ENCODE results near the gene POLR1A.

DNA sequence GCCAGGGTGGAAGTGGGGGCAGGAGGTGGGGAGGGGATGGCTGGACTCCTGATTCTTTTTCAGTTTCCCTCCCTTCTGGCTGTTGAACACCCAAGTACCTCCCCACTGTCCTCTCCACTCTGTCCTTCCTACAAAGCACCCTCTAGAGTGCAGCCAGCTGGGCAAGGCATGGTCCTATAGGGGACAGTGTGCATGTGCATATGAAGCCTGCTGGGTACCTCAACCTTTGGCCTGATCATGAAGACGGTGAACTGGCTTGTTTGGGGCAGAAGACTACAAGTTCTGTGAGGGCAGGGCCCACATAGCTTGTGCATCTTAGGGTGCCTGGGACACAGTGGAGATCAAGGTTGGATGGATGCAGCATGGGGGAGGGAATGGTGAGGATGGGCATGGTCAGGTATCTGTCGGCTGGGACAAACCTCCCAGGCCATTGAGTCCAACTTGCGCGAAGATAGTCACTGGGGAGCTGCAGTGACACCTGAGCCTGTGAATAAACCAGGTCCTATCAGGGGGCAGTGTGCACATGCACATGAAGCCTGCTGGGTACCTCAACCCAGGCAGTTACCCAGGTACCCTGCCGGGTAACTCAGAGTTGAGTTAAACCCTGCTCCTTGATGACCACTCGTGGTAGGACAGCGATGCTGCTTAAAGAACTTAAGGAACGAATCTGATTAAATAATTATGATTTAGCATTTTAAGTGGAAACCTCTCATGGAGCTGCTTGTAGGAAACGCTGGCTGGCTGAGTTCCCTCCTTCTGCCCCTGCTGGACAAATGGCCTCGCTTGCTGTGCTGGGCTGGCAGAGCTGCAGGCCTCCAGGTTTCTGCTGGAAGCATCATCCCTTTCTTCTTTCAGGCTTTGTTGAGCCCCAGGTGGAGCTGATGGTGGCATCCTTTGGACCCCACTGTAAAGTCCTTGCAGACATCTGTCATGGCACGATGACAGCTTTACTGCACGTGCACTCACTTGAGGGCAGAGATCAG, 84.0 kb downstream of the POLR1A start:
- TF ChIP-seq, protein P1, sequence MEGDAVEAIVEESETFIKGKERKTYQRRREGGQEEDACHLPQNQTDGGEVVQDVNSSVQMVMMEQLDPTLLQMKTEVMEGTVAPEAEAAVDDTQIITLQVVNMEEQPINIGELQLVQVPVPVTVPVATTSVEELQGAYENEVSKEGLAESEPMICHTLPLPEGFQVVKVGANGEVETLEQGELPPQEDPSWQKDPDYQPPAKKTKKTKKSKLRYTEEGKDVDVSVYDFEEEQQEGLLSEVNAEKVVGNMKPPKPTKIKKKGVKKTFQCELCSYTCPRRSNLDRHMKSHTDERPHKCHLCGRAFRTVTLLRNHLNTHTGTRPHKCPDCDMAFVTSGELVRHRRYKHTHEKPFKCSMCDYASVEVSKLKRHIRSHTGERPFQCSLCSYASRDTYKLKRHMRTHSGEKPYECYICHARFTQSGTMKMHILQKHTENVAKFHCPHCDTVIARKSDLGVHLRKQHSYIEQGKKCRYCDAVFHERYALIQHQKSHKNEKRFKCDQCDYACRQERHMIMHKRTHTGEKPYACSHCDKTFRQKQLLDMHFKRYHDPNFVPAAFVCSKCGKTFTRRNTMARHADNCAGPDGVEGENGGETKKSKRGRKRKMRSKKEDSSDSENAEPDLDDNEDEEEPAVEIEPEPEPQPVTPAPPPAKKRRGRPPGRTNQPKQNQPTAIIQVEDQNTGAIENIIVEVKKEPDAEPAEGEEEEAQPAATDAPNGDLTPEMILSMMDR (conservative IDR thresholded peaks at IDR 0.05 in 1 of 2, IDR thresholded peaks at IDR 0.05 in 1 of 2; ENCODE audit: extremely low read depth in 1 of 2, insufficient read depth in 1 of 2, low read depth in 1 of 2, low read length in 2 of 2) = no peak
- TF ChIP-seq EZH2 (IDR thresholded peaks at IDR 0.05; ENCODE audit: borderline replicate concordance, low read length) = no peak

All from mammary epithelial cell (primary cell).